K562 (cell line): Measurements from ENCODE around the gene RPL7L1. TPM values are rescaled to one million over a fixed set of nuclear protein-coding genes. Genes with fewer than 3 reads are reported as not detected.

ENCODE experiments used
- ARHGAP35 ChIP-seq: fragments of 450-650 bp; IDR thresholded peaks from 2 replicates; pipeline ENCODE4 v1.6.1; 2018; ENCODE audit not compliant: partially characterized antibody
- BCOR ChIP-seq: fragments of 450-650 bp; IDR thresholded peaks from 2 replicates; pipeline ENCODE4 v1.6.1; 2016
- CREB1 ChIP-seq, 2 experiments: sonication (generic) in 1 of 2; formaldehyde crosslinking in 1 of 2; IDR thresholded peaks; 2 replicates each; pipeline versions ENCODE4 v1.6.1 to v1.8.0; 2012 to 2022; ENCODE audit warnings: inconsistent platforms in 1 of 2, mild to moderate bottlenecking in 1 of 2, missing genetic modification reagents in 1 of 2, moderate library complexity in 1 of 2
- GTF2F1 ChIP-seq: IDR thresholded peaks from 2 replicates; pipeline ENCODE4 v1.6.1; 2011; ENCODE audit warnings: low read depth, low read length, improper control_type of control experiment
- HNRNPH1 ChIP-seq: fragments of 200-400 bp; formaldehyde crosslinking; optimal IDR thresholded peaks from 2 replicates; pipeline ENCODE3; 2017; ENCODE audit warnings: low read depth, mild to moderate bottlenecking, low read length, moderate library complexity
- ILF3 ChIP-seq: fragments of 450-650 bp; IDR thresholded peaks from 2 replicates; pipeline ENCODE4 v1.6.1; 2018; ENCODE audit warnings: antibody characterized with exemption, mild to moderate bottlenecking, moderate library complexity, borderline replicate concordance
- PURB ChIP-seq: sonication (generic); formaldehyde crosslinking; IDR thresholded peaks from 2 replicates; pipeline ENCODE4 v1.9.0; 2021; ENCODE audit warnings: low read depth, mild to moderate bottlenecking, missing genetic modification reagents
- RB1 ChIP-seq: fragments of 450-650 bp; IDR thresholded peaks from 2 replicates; pipeline ENCODE4 v1.6.1; 2017; ENCODE audit warnings: low read depth, mild to moderate bottlenecking
- SMARCE1 ChIP-seq: fragments of 450-650 bp; IDR thresholded peaks from 2 replicates; pipeline ENCODE4 v1.7.1; 2016; ENCODE audit warnings: mild to moderate bottlenecking
- SRF ChIP-seq, 2 experiments: fragments of 250-450, 450-650 bp in 1 of 2; sonication (Bioruptor Pico) in 1 of 2; sonication (generic) in 1 of 2; formaldehyde crosslinking; IDR thresholded peaks; 2 replicates each; pipeline versions ENCODE4 v1.5.0 to v1.5.1; 2020 to 2022; ENCODE audit warnings: mild to moderate bottlenecking in 1 of 2, missing genetic modification reagents in 1 of 2
- SUPT5H ChIP-seq: fragments of 450-650 bp; IDR thresholded peaks from 2 replicates; pipeline ENCODE4 v1.6.1; 2016
- ZKSCAN1 ChIP-seq: fragments of 150-350 bp; IDR thresholded peaks from 2 replicates; pipeline ENCODE4 v1.6.1; 2016; ENCODE audit warnings: low read depth, low read length
- ZNF324 ChIP-seq: fragments of 250-450 bp; sonication (Bioruptor Pico); IDR thresholded peaks from 2 replicates; pipeline ENCODE4 v1.4.0; 2020; ENCODE audit warnings: mild to moderate bottlenecking
- ZNF785 ChIP-seq: fragments of 250-450 bp; sonication (Bioruptor Pico); IDR thresholded peaks from 2 replicates; pipeline ENCODE4 v1.4.0; 2020; ENCODE audit warnings: mild to moderate bottlenecking
- polyA plus RNA-seq, 8 experiments: library from polyadenylated mRNA; depleted of rRNA in 4 of 8; stranded (reverse) in 5 of 8; unstranded in 3 of 8; fragments of >200 nt; fragmentation: Nextera tagmentation in 2 of 8; fragmentation: Illumina TruSeq in 1 of 8; extraction: Ambion mirVana in 2 of 8; extraction: Trizol in 1 of 8; gene quantifications; 2 replicates each; pipeline versions ENCODE4 v1.2.1 to v1.2.3, GENCODE V29; 2011 to 2014; ENCODE audit warnings: inconsistent platforms in 1 of 8, missing spikeins in 1 of 8
- total RNA-seq, 7 experiments: library from RNA; depleted of rRNA in 6 of 7; stranded (reverse); fragments of >200 nt in 6 of 7; fragmentation: Illumina TruSeq in 2 of 7; extraction: Trizol in 2 of 7; gene quantifications; 2 replicates each; pipeline versions ENCODE4 v1.2.1 to v1.2.3, GENCODE V29; 2011 to 2021; ENCODE audit warnings: low replicate concordance in 1 of 7
- TF ChIP-seq, protein P1 (sequence below): fragments of 450-650 bp; IDR thresholded peaks from 2 replicates; pipeline ENCODE4 v1.6.1; 2016; ENCODE audit warnings: mild to moderate bottlenecking, moderate library complexity

The RPL7L1 gene
- total and polyA plus RNA-seq, 9 of the 15 experiments (the other 6 are each of a cell fraction or from before 2014, with no cell fraction given): 129 to 259 (median 164) TPM

DNA sequence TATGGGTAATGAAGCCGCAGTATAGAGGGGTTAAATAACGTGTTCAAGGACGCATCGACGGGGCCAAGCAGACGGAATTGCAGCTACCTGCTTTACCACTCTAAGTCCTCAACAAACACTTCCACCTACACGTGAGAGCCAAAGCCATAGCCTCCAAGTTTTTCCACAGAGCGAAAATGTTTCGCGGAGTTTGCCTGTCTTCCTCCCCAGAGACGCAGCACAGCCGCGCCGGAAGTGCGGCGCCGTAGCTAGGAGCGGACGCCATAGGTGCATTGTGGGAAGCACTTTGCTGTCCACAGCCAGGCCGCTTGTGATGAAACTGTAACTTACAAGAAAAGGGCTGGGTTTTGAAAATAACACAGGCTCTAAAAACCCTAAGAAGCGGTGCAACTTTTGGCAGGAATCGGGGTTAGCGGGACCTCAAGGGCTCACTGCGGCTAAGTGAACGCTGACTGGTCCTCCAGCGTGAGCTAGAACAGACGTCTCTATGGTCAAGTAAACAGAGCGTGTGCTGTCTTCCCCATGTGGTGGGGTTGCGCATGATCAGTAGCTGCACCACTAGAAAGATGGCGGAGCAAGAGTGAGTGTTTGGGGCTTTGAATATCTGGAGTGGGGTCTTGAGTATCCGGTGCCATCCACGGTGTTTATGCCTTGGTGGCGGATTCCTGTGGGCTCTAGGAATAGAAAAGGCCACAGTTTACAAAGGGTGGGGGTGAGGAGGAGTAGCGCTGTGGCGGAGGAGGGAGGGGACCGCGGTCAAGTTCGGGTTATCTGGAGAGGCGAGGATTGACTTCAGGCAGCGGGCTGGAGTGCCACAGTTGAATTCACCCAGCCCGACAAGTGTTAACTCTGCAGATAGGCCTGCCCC is at the start of gene RPL7L1 (continued):
- TF ChIP-seq ARHGAP35: peak; percentile 8
- TF ChIP-seq ZNF785: no peak
- TF ChIP-seq CREB1 (IDR thresholded peaks at IDR 0.05): peak; percentile 96
- TF ChIP-seq CREB1 (CRISPR knock-in tag; IDR thresholded peaks at IDR 0.05): peak; percentile 94
- peak; percentile 99 for TF ChIP-seq SUPT5H
- TF ChIP-seq BCOR: peak; percentile 68
- peak; percentile 85 for TF ChIP-seq GTF2F1
- TF ChIP-seq ILF3: no peak
- TF ChIP-seq SRF (CRISPR knock-in tag; IDR thresholded peaks at IDR 0.05): peak in 1 of 2 experiments; percentile 72; a peak in 1 of 4 replicates
- TF ChIP-seq SMARCE1: peak; percentile 11; the same call in 1 of the 2 replicates
- TF ChIP-seq PURB (CRISPR knock-in tag): no peak
- no peak for TF ChIP-seq HNRNPH1
- TF ChIP-seq, protein P1, sequence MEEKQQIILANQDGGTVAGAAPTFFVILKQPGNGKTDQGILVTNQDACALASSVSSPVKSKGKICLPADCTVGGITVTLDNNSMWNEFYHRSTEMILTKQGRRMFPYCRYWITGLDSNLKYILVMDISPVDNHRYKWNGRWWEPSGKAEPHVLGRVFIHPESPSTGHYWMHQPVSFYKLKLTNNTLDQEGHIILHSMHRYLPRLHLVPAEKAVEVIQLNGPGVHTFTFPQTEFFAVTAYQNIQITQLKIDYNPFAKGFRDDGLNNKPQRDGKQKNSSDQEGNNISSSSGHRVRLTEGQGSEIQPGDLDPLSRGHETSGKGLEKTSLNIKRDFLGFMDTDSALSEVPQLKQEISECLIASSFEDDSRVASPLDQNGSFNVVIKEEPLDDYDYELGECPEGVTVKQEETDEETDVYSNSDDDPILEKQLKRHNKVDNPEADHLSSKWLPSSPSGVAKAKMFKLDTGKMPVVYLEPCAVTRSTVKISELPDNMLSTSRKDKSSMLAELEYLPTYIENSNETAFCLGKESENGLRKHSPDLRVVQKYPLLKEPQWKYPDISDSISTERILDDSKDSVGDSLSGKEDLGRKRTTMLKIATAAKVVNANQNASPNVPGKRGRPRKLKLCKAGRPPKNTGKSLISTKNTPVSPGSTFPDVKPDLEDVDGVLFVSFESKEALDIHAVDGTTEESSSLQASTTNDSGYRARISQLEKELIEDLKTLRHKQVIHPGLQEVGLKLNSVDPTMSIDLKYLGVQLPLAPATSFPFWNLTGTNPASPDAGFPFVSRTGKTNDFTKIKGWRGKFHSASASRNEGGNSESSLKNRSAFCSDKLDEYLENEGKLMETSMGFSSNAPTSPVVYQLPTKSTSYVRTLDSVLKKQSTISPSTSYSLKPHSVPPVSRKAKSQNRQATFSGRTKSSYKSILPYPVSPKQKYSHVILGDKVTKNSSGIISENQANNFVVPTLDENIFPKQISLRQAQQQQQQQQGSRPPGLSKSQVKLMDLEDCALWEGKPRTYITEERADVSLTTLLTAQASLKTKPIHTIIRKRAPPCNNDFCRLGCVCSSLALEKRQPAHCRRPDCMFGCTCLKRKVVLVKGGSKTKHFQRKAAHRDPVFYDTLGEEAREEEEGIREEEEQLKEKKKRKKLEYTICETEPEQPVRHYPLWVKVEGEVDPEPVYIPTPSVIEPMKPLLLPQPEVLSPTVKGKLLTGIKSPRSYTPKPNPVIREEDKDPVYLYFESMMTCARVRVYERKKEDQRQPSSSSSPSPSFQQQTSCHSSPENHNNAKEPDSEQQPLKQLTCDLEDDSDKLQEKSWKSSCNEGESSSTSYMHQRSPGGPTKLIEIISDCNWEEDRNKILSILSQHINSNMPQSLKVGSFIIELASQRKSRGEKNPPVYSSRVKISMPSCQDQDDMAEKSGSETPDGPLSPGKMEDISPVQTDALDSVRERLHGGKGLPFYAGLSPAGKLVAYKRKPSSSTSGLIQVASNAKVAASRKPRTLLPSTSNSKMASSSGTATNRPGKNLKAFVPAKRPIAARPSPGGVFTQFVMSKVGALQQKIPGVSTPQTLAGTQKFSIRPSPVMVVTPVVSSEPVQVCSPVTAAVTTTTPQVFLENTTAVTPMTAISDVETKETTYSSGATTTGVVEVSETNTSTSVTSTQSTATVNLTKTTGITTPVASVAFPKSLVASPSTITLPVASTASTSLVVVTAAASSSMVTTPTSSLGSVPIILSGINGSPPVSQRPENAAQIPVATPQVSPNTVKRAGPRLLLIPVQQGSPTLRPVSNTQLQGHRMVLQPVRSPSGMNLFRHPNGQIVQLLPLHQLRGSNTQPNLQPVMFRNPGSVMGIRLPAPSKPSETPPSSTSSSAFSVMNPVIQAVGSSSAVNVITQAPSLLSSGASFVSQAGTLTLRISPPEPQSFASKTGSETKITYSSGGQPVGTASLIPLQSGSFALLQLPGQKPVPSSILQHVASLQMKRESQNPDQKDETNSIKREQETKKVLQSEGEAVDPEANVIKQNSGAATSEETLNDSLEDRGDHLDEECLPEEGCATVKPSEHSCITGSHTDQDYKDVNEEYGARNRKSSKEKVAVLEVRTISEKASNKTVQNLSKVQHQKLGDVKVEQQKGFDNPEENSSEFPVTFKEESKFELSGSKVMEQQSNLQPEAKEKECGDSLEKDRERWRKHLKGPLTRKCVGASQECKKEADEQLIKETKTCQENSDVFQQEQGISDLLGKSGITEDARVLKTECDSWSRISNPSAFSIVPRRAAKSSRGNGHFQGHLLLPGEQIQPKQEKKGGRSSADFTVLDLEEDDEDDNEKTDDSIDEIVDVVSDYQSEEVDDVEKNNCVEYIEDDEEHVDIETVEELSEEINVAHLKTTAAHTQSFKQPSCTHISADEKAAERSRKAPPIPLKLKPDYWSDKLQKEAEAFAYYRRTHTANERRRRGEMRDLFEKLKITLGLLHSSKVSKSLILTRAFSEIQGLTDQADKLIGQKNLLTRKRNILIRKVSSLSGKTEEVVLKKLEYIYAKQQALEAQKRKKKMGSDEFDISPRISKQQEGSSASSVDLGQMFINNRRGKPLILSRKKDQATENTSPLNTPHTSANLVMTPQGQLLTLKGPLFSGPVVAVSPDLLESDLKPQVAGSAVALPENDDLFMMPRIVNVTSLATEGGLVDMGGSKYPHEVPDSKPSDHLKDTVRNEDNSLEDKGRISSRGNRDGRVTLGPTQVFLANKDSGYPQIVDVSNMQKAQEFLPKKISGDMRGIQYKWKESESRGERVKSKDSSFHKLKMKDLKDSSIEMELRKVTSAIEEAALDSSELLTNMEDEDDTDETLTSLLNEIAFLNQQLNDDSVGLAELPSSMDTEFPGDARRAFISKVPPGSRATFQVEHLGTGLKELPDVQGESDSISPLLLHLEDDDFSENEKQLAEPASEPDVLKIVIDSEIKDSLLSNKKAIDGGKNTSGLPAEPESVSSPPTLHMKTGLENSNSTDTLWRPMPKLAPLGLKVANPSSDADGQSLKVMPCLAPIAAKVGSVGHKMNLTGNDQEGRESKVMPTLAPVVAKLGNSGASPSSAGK: peak; percentile 78
- peak; percentile 75; the same call in 1 of the 2 replicates for TF ChIP-seq RB1
- no peak for TF ChIP-seq ZKSCAN1
- TF ChIP-seq ZNF324 (CRISPR knock-in tag): no peak
